ENCODE measurements around the gene PPTC7. TPM values are rescaled to one million over a fixed set of nuclear protein-coding genes. Genes with fewer than 3 reads are reported as not detected.

PPTC7 gene
- total and polyA plus RNA-seq, 4 donors, result 5.6 to 15.7 (median 8.3) TPM

DNA sequence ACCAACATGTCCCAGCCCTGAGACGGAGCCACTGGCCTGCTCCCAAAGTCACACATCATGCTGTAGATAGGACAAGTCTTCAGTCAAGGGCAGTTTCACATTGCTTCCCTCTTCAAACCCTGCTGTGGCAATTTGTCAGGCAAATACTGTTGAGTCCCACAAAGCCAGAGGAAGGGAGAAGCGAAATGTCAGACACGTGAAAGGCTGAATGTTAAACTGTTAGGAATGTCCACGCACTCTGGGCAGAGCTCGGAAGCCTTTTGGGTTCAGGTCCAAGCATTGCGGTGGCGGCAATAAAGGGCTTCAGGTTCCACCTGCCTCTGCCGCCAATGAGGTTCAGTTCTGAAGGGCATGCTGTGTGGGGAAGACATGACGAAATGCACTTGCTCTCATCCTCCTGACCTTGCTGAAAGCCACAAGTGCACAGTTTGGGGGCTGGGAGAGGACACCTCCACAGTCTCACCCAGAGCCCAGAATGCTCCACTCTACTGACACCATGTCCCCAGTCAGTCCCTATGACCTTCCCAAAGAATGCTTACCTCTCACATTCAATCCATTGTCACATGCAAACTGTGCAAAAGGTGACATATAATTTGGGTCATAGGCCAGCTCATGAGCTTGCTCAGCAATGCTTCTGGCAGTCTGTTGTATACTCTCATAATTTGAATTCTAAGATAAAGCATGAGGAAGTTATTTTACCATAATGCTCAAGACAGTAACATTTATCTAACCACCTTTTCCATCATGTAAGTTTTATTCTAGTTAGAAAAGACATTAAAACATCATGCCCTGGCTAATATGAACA lies 45.3 kb downstream of the PPTC7 start:
- Histone ChIP-seq H3K9ac (ENCODE audit: low read depth in 1 of 2, low read length in 2 of 2) (peak overlapping the region in 1 of 2 donors; percentile 67), H3K4me3 (ENCODE audit: low read depth in 1 of 3, low read length in 3 of 3) (no peak overlapping the region), H3K27me3 (ENCODE audit: control insufficient read depth in 4 of 4, insufficient read depth in 4 of 4, low read length in 3 of 4) (no peaks in the 10 kb centered on the region), H3K9me3 (ENCODE audit: control insufficient read depth in 4 of 4, low read length in 3 of 4) (no peaks in the 10 kb centered on the region), H3K36me3 (ENCODE audit: control insufficient read depth in 4 of 4, insufficient read depth in 3 of 4, low read depth in 1 of 4, low read length in 3 of 4) (peaks cover 0 to 4% (median 2%) of the 10 kb centered on the region in 4 donors), H3K27ac (ENCODE audit: low read depth in 1 of 2, low read length in 2 of 2) (peak overlapping the region; percentile 67 to 88), H3K4me1 (ENCODE audit: control insufficient read depth in 4 of 4, insufficient read depth in 4 of 4, low read length in 3 of 4) (peaks cover 6 to 34% (median 27%) of the 10 kb centered on the region in 4 donors)
- DNase-seq (ENCODE audit: low spot score), result peak; percentile 34
- TF ChIP-seq, protein P1, sequence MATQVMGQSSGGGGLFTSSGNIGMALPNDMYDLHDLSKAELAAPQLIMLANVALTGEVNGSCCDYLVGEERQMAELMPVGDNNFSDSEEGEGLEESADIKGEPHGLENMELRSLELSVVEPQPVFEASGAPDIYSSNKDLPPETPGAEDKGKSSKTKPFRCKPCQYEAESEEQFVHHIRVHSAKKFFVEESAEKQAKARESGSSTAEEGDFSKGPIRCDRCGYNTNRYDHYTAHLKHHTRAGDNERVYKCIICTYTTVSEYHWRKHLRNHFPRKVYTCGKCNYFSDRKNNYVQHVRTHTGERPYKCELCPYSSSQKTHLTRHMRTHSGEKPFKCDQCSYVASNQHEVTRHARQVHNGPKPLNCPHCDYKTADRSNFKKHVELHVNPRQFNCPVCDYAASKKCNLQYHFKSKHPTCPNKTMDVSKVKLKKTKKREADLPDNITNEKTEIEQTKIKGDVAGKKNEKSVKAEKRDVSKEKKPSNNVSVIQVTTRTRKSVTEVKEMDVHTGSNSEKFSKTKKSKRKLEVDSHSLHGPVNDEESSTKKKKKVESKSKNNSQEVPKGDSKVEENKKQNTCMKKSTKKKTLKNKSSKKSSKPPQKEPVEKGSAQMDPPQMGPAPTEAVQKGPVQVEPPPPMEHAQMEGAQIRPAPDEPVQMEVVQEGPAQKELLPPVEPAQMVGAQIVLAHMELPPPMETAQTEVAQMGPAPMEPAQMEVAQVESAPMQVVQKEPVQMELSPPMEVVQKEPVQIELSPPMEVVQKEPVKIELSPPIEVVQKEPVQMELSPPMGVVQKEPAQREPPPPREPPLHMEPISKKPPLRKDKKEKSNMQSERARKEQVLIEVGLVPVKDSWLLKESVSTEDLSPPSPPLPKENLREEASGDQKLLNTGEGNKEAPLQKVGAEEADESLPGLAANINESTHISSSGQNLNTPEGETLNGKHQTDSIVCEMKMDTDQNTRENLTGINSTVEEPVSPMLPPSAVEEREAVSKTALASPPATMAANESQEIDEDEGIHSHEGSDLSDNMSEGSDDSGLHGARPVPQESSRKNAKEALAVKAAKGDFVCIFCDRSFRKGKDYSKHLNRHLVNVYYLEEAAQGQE (IDR thresholded peaks at IDR 0.05), result peak; percentile 31
- TF ChIP-seq RAD21 (IDR thresholded peaks at IDR 0.05) (peak in 1 of 2 donors; percentile 41), EGR1 (IDR thresholded peaks at IDR 0.05; ENCODE audit: low read depth in 2 of 2) (no peak), FOXA1 (IDR thresholded peaks at IDR 0.05) (no peak), NR2F2 (IDR thresholded peaks at IDR 0.05) (no peak), YY1 (IDR thresholded peaks at IDR 0.05) (peak; percentile 13), JUND (IDR thresholded peaks at IDR 0.05) (no peak), RXRA (IDR thresholded peaks at IDR 0.05) (peak; percentile 78 to 91), FOXA2 (IDR thresholded peaks at IDR 0.05) (no peak), HNF4A (conservative IDR thresholded peaks at IDR 0.05) (peak; percentile 43 to 67), SP1 (IDR thresholded peaks at IDR 0.05) (peak; percentile 92), TAF1 (conservative IDR thresholded peaks at IDR 0.05) (peak; percentile 64), GABPA (IDR thresholded peaks at IDR 0.05 in 1 of 2, conservative IDR thresholded peaks at IDR 0.05 in 1 of 2) (no peak), HNF4G (IDR thresholded peaks at IDR 0.05) (peak; percentile 37)
- TF ChIP-seq, protein P2, sequence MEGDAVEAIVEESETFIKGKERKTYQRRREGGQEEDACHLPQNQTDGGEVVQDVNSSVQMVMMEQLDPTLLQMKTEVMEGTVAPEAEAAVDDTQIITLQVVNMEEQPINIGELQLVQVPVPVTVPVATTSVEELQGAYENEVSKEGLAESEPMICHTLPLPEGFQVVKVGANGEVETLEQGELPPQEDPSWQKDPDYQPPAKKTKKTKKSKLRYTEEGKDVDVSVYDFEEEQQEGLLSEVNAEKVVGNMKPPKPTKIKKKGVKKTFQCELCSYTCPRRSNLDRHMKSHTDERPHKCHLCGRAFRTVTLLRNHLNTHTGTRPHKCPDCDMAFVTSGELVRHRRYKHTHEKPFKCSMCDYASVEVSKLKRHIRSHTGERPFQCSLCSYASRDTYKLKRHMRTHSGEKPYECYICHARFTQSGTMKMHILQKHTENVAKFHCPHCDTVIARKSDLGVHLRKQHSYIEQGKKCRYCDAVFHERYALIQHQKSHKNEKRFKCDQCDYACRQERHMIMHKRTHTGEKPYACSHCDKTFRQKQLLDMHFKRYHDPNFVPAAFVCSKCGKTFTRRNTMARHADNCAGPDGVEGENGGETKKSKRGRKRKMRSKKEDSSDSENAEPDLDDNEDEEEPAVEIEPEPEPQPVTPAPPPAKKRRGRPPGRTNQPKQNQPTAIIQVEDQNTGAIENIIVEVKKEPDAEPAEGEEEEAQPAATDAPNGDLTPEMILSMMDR (IDR thresholded peaks at IDR 0.05; ENCODE audit: low read depth, low read length, missing input control), result no peak
- TF ChIP-seq, protein P3, sequence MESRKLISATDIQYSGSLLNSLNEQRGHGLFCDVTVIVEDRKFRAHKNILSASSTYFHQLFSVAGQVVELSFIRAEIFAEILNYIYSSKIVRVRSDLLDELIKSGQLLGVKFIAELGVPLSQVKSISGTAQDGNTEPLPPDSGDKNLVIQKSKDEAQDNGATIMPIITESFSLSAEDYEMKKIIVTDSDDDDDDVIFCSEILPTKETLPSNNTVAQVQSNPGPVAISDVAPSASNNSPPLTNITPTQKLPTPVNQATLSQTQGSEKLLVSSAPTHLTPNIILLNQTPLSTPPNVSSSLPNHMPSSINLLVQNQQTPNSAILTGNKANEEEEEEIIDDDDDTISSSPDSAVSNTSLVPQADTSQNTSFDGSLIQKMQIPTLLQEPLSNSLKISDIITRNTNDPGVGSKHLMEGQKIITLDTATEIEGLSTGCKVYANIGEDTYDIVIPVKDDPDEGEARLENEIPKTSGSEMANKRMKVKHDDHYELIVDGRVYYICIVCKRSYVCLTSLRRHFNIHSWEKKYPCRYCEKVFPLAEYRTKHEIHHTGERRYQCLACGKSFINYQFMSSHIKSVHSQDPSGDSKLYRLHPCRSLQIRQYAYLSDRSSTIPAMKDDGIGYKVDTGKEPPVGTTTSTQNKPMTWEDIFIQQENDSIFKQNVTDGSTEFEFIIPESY (IDR thresholded peaks at IDR 0.05), result no peak
- TF ChIP-seq, protein P4, sequence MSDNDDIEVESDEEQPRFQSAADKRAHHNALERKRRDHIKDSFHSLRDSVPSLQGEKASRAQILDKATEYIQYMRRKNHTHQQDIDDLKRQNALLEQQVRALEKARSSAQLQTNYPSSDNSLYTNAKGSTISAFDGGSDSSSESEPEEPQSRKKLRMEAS (IDR thresholded peaks at IDR 0.05), result peak; percentile 29
- TF ChIP-seq, protein P5, sequence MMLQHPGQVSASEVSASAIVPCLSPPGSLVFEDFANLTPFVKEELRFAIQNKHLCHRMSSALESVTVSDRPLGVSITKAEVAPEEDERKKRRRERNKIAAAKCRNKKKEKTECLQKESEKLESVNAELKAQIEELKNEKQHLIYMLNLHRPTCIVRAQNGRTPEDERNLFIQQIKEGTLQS (IDR thresholded peaks at IDR 0.05), result peak; percentile 52
- WGBS, result 60% methylated on average over 9 of the region's 9 CpGs

Measured in liver (tissue), 9 donors.